ENCODE measurements around the gene FTCD. TPM values are rescaled to one million over a fixed set of nuclear protein-coding genes. Genes with fewer than 3 reads are reported as not detected.

Gene FTCD
- total and polyA plus RNA-seq, 9 of the 15 experiments (the other 6 are each of a cell fraction or from before 2014, with no cell fraction given): 0.11 to 1.6 (median 0.67) TPM; not detected in 5

GRCh38 chr21:46184625-46185555 lies 29.5 kb upstream of the FTCD start (continued):
- peak; percentile 48; the same call in 1 of the 2 replicates for TF ChIP-seq CXXC5 (CRISPR knock-in tag; IDR thresholded peaks at IDR 0.05)
- 0 out of 2 replicates have a peak, but pooled peaks have one; percentile 28 for TF ChIP-seq KAT7 (CRISPR knock-in tag; IDR thresholded peaks at IDR 0.05; ENCODE audit: borderline replicate concordance)
- no peak for TF ChIP-seq ZBED1 (IDR thresholded peaks at IDR 0.05)
- peak; percentile 97 for TF ChIP-seq RBM25 (IDR thresholded peaks at IDR 0.05; ENCODE audit: low read depth, low read length, severe bottlenecking)
- TF ChIP-seq TGIF2 (CRISPR knock-in tag; IDR thresholded peaks at IDR 0.05): no peak
- TF ChIP-seq PML (IDR thresholded peaks at IDR 0.05; ENCODE audit: low read length): no peak
- TF ChIP-seq ZNF217 (CRISPR knock-in tag; IDR thresholded peaks at IDR 0.05): no peak
- no peak; the same call in 1 of the 2 replicates for TF ChIP-seq MYBL2 (IDR thresholded peaks at IDR 0.05; ENCODE audit: low read depth)
- TF ChIP-seq MYBL2 (CRISPR knock-in tag; IDR thresholded peaks at IDR 0.05; ENCODE audit: borderline replicate concordance): no peak
- TF ChIP-seq, protein P1, sequence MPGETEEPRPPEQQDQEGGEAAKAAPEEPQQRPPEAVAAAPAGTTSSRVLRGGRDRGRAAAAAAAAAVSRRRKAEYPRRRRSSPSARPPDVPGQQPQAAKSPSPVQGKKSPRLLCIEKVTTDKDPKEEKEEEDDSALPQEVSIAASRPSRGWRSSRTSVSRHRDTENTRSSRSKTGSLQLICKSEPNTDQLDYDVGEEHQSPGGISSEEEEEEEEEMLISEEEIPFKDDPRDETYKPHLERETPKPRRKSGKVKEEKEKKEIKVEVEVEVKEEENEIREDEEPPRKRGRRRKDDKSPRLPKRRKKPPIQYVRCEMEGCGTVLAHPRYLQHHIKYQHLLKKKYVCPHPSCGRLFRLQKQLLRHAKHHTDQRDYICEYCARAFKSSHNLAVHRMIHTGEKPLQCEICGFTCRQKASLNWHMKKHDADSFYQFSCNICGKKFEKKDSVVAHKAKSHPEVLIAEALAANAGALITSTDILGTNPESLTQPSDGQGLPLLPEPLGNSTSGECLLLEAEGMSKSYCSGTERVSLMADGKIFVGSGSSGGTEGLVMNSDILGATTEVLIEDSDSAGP (CRISPR knock-in tag; IDR thresholded peaks at IDR 0.05): no peak; the same call in 1 of the 2 replicates
- TF ChIP-seq ZNF197 (CRISPR knock-in tag; IDR thresholded peaks at IDR 0.05; ENCODE audit: low read depth): no peak
- TF ChIP-seq MXI1 (IDR thresholded peaks at IDR 0.05; ENCODE audit: low read depth, low read length): no peak
- TF ChIP-seq HNRNPLL (IDR thresholded peaks at IDR 0.05; ENCODE audit: low read depth, low read length, poor library complexity, severe bottlenecking): no peak
- no peak for TF ChIP-seq NCOA4 (IDR thresholded peaks at IDR 0.05; ENCODE audit: partially characterized antibody)
- no peak for TF ChIP-seq SREBF2 (CRISPR knock-in tag; IDR thresholded peaks at IDR 0.05)
- TF ChIP-seq ZNF699 (CRISPR knock-in tag; IDR thresholded peaks at IDR 0.05; ENCODE audit: insufficient replicate concordance): no peak
- TF ChIP-seq ZNF584 (CRISPR knock-in tag; IDR thresholded peaks at IDR 0.05; ENCODE audit: low read depth): no peak
- TF ChIP-seq FOXA3 (CRISPR knock-in tag; conservative IDR thresholded peaks at IDR 0.05 in 1 of 2, IDR thresholded peaks at IDR 0.05 in 1 of 2): no peak
- TF ChIP-seq CBX5 (IDR thresholded peaks at IDR 0.05; ENCODE audit: borderline replicate concordance, low read depth): no peak
- no peak for TF ChIP-seq SMAD3 (CRISPR knock-in tag; conservative IDR thresholded peaks at IDR 0.05)
- TF ChIP-seq, protein P2, sequence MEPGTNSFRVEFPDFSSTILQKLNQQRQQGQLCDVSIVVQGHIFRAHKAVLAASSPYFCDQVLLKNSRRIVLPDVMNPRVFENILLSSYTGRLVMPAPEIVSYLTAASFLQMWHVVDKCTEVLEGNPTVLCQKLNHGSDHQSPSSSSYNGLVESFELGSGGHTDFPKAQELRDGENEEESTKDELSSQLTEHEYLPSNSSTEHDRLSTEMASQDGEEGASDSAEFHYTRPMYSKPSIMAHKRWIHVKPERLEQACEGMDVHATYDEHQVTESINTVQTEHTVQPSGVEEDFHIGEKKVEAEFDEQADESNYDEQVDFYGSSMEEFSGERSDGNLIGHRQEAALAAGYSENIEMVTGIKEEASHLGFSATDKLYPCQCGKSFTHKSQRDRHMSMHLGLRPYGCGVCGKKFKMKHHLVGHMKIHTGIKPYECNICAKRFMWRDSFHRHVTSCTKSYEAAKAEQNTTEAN (CRISPR knock-in tag; IDR thresholded peaks at IDR 0.05): no peak
- TF ChIP-seq GABPA (tag; conservative IDR thresholded peaks at IDR 0.05; ENCODE audit: low read depth): peak; percentile 59
- TF ChIP-seq ZNF76 (CRISPR knock-in tag; IDR thresholded peaks at IDR 0.05; ENCODE audit: borderline replicate concordance): no peak
- TF ChIP-seq HDAC3 (IDR thresholded peaks at IDR 0.05; ENCODE audit: borderline replicate concordance, partially characterized antibody): no peak
- no peak for TF ChIP-seq SMARCB1 (IDR thresholded peaks at IDR 0.05; ENCODE audit: insufficient read length, low read depth)
